HS-5 (cell line): ENCODE results near the gene PEA15.
A peak's percentile ranks its signal among the peaks of the same experiment; 100 is the strongest.

Experiments
- DNase-seq: peaks from one replicate; pipeline ENCODE4 v3.0.0-alpha.2; 2012; ENCODE audit warnings: low read depth

The PEA15 gene

GRCh38 chr1:160208557-160209320 lies 3.6 kb downstream of the PEA15 start:
- no peak for DNase-seq

- no peak for DNase-seq
Observed at GRCh38 chr1:160209321-160210046, 4.3 kb downstream of the PEA15 start.

GRCh38 chr1:160210561-160210960 lies 5.4 kb downstream of the PEA15 start:
- DNase-seq, result no peak

DNA sequence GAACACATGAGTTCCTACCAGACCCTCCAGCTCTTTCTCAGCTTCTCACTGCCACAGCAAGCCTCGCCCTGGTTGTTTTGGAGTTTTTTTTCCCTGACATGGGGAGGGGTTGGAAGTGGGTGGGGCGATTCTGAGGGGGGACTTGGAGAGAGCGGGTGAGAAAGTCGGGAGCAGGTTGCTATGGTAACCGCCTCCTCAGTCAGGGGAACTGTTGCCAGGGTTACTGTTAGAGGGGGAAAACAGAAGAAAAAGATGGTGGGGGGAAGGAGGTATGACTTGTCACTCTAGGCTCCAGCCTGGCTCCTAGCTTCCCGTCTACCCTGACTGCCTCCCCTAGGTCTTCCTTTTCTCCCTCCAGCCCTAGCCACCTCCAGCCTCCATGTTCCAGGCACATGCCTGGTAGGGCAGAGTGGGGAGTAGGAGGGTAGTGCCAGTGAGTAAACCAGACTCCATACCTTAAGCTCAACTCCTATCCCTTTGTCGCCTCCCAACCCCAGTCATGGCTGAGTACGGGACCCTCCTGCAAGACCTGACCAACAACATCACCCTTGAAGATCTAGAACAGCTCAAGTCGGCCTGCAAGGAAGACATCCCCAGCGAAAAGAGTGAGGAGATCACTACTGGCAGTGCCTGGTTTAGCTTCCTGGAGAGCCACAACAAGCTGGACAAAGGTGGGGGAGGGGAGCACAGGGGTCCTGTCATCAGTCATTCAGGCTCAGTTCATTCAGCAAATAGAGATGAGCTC lies 6.0 kb downstream of the PEA15 start:
- no peak for DNase-seq

DNA sequence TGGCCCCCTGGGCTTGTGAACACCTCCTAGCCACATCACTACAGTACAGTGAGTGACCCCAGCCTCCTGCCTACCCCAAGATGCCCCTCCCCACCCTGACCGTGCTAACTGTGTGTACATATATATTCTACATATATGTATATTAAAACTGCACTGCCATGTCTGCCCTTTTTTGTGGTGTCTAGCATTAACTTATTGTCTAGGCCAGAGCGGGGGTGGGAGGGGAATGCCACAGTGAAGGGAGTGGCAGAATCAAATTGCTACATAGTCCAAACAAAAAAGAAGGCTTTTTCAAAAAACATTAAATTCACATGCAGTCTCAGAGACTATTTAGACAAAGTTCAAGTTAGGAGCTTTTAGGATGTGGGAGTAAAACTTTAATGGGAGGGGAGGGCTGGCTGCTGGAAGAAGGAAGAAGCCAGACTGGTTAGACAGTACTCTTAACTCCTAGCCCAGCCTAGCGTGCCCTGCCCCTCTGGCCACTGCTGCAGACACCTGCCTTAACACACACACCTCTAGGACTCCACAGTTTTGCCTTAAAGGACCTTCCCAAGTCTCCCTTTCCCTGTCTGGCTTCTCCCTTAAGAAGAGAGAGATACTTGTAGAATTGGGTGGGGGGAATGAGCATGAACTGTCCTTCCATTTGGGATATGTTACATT lies 9.4 kb downstream of the PEA15 start:
- DNase-seq, result no peak

- DNase-seq, result no peak
Observed at GRCh38 chr1:160216301-160216700, 11.1 kb downstream of the PEA15 start.

GRCh38 chr1:160217481-160218051 lies 12.4 kb downstream of the PEA15 start:
- DNase-seq, result no peak

DNA sequence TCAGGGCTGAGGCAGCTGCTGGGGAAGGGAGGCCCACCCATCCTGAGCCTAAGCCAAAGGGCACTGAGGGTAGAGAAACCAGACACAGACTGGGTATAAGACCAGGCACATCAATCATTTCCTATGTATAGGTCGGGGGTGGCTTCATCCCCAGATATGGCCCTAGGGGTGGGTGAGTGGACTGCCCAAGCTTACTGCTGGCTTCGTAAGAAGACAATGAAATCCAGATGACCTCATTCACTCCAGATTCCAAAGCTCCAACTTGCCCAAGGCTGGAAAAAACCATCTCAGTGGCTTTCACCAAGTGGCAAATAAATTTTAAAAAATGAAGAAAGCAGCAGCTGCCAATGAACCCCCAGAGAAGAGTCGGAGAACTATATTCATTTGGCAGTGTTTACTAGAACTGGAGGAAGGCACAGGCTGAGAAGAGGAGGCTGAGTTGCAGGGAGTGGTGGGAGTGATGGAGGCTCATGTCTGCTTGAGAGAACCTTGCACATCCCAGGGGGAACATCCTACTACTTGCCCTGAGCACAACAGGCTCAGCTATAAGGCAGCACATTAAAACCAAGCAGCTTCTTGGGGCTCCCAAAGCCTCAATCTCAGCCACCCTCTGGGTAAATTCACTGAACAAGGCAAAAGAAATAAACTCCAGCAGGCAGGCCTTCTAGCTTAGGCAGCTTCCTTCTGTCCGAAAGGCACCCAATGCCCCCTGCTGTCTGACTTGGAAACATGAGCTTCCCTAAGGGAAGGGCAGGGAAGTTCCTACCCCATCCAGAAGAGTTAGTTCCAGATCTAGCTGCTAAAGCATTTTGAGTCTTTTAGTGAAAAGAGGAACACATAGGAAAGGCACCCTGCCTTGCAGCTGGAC lies 14.1 kb downstream of the PEA15 start:
- peak; percentile 33 for DNase-seq

DNA sequence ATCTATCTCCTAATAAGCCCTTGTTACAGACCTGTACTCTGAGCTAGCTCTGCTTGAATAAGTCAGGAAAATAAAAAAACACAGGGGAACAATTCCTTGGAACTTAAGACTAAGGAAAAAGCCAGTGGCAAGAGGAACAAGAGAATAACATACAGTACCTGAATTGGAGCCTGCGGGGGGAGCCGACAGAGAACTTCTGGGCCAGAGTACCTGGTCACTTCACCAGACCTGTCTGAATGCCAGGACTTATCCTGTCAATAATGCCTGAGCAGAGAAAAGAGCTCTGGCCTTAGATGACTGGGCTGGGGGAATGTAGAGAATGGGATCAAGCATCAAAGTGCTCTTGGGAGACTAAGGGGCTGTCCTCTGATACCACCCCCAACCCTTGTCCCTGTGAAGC lies 15.1 kb downstream of the PEA15 start:
- no peak for DNase-seq

- DNase-seq, result no peak
Observed at GRCh38 chr1:160221089-160221488, 15.9 kb downstream of the PEA15 start.

DNA sequence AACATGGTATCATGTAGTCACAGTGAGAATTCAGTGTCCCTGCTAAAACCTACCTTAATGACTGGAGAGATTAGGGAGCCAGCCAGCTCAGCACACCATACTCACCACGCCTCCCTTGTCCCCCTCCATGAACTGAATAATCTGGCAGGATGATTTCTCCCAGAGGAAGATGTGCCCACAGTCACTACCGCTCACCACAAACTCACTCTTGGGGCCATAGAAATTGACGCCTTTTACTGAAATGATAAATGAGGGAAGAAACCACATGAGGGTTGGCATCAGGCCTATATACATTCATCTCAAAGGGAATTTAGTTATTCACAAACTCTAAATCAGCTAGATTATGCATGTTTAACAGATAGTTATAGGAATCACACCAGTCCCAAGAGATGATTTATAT lies 17.4 kb downstream of the PEA15 start:
- DNase-seq, result no peak

DNA sequence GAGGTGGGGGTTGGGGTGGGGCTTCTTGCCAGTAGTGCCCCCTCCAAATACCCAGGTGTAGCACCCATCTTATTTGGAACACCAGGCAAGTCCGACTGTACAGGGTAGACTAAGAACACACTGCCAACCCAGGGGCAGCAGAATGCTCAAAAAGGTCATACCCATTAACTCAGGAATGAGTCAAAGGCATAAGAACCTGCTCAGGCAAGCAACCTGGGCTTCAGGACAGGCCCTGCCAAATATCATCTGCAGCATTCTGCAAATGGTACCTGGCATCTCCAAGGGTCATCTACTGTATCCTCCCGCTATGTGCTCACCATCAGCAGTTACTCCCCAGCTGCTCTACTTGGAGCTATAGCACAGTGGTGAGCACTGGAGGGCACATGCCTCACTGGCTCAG lies 19.4 kb downstream of the PEA15 start:
- DNase-seq, result no peak

DNA sequence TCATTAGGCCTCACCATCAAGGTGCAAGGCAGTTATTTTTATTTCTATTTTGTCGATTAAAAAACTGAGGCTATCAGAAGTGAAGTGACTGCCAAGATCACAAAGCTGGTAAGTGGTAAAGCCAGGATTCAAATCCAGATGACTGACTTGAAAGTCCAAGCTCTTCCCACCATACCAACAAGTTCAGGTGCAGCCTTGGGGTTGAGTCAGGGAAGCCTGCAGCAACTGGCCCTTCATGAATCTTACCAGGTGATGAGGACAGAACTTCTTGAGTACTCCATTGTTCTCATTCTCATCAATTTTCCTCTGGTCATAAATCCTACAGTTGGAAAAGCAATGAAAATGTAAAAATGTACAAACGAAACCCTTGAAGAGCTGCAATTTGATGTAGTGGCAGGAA lies 20.2 kb downstream of the PEA15 start:
- DNase-seq, result no peak

GRCh38 chr1:160226623-160227022 lies 21.4 kb downstream of the PEA15 start:
- DNase-seq, result no peak

GRCh38 chr1:160227034-160227433 lies 21.9 kb downstream of the PEA15 start:
- DNase-seq, result no peak

- no peak for DNase-seq
Observed at GRCh38 chr1:160227561-160227960, 22.4 kb downstream of the PEA15 start.

GRCh38 chr1:160228431-160228830 lies 23.2 kb downstream of the PEA15 start:
- no peak for DNase-seq

DNA sequence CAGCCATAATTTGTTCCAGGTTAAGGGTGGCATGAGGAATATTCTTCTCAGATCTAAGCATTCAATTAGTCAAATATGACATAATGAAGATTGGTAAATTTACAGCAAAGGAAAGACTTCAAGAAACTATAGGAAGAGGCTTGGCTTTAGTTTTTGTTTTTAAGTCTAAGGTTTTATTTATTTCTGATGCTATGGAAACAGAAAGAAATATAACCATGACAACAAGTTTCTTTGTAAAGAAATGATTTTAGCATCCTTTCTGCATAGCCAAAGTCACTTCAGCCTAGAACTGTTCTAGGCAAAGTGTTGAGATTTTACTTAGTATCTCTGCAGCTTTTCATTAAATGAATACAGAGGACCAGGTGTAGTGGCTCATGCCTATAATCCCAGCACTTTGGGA lies 27.7 kb downstream of the PEA15 start:
- DNase-seq, result no peak

GRCh38 chr1:160236806-160237205 lies 31.6 kb downstream of the PEA15 start:
- DNase-seq, result no peak

- DNase-seq, result no peak
Observed at GRCh38 chr1:160237558-160237957, 32.4 kb downstream of the PEA15 start.

- no peak for DNase-seq
Observed at GRCh38 chr1:160238408-160238807, 33.2 kb downstream of the PEA15 start.
